GM12892 (cell line): ENCODE data around the gene WDR70.

Experiments used
- POLR2A ChIP-seq: IDR thresholded peaks from 2 replicates; pipeline ENCODE4 v1.6.1; 2011; ENCODE audit warnings: low read depth, low read length, control low read depth
- POLR2AphosphoS5 ChIP-seq: IDR thresholded peaks from 2 replicates; pipeline ENCODE4 v1.6.1; 2011; ENCODE audit warnings: low read depth, low read length, control low read depth
- TAF1 ChIP-seq: IDR thresholded peaks from 2 replicates; pipeline ENCODE4 v1.6.1; 2011; ENCODE audit warnings: low read depth, mild to moderate bottlenecking, control low read depth, low read length, borderline replicate concordance

DNA sequence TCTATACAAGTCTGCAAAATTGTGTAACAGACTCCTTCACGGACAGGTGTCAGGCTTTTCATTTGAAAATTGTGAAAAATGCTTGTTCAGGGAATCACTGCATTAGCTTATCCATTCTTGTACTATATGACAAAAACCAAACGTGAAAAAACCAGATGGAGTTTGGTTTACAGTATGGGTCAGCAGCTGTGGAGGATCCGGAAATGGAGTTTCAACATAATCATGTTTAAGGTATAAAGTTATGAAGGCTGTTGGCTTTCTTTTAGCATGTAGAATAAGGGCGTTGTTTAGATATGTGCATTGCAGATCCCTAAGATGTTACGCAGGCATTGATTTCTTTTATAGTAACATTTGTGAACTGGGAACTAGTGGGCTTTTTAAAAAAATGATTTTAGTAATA lies 336.9 kb downstream of the WDR70 start:
- no peak for TF ChIP-seq POLR2AphosphoS5
- TF ChIP-seq TAF1 = no peak
- no peak for TF ChIP-seq POLR2A
